ENCODE results near the gene TRIM42.

DNA sequence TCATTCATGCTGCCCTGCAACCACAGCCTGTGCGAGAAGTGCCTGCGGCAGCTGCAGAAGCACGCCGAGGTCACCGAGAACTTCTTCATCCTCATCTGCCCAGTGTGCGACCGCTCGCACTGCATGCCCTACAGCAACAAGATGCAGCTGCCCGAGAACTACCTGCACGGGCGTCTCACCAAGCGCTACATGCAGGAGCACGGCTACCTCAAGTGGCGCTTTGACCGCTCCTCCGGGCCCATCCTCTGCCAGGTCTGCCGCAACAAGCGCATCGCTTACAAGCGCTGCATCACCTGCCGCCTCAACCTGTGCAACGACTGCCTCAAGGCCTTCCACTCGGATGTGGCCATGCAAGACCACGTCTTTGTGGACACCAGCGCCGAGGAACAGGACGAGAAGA is 4.7 kb downstream of the TRIM42 start:
- TF ChIP-seq ZNF316 (IDR thresholded peaks at IDR 0.05) (no peak), HSF4 (CRISPR knock-in tag; IDR thresholded peaks at IDR 0.05; ENCODE audit: borderline replicate concordance) (no peak), NRF1 (conservative IDR thresholded peaks at IDR 0.05 in 1 of 2, IDR thresholded peaks at IDR 0.05 in 1 of 2) (no peak), GTF2F1 (IDR thresholded peaks at IDR 0.05; ENCODE audit: low read depth, low read length) (no peak), XRCC3 (IDR thresholded peaks at IDR 0.05) (no peak), U2AF2 (optimal IDR thresholded peaks at IDR 0.05; ENCODE audit: low read depth, low read length) (no peak), ZBTB7A (IDR thresholded peaks at IDR 0.05; ENCODE audit: borderline replicate concordance, control insufficient read depth, low read depth, low read length) (no peak), HMG20A (CRISPR knock-in tag; conservative IDR thresholded peaks at IDR 0.05) (no peak), POLR2A (conservative IDR thresholded peaks at IDR 0.05) (no peak)
- TF ChIP-seq, protein P1, sequence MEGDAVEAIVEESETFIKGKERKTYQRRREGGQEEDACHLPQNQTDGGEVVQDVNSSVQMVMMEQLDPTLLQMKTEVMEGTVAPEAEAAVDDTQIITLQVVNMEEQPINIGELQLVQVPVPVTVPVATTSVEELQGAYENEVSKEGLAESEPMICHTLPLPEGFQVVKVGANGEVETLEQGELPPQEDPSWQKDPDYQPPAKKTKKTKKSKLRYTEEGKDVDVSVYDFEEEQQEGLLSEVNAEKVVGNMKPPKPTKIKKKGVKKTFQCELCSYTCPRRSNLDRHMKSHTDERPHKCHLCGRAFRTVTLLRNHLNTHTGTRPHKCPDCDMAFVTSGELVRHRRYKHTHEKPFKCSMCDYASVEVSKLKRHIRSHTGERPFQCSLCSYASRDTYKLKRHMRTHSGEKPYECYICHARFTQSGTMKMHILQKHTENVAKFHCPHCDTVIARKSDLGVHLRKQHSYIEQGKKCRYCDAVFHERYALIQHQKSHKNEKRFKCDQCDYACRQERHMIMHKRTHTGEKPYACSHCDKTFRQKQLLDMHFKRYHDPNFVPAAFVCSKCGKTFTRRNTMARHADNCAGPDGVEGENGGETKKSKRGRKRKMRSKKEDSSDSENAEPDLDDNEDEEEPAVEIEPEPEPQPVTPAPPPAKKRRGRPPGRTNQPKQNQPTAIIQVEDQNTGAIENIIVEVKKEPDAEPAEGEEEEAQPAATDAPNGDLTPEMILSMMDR (IDR thresholded peaks at IDR 0.05 in 2 of 3, conservative IDR thresholded peaks at IDR 0.05 in 1 of 3; ENCODE audit: insufficient read depth in 2 of 3, low read depth in 1 of 3, low read length in 3 of 3) = no peak
- TF ChIP-seq, protein P2, sequence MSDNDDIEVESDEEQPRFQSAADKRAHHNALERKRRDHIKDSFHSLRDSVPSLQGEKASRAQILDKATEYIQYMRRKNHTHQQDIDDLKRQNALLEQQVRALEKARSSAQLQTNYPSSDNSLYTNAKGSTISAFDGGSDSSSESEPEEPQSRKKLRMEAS (CRISPR knock-in tag; IDR thresholded peaks at IDR 0.05) = no peak

All from K562 (cell line).